NAMALWA (cell line): ENCODE data around the gene USF2.
"Not testable (repeated sequence)": the region's sequence is repeated elsewhere in the genome, so short reads cannot be mapped to it uniquely, and the experiment has no call there.

ENCODE experiments used
- DNase-seq: peaks from one replicate; pipeline ENCODE4 v3.0.0-alpha.2; 2015; ENCODE audit warnings: low spot score

The USF2 gene

GRCh38 chr19:35285465-35285864 lies 16.7 kb downstream of the USF2 start:
- DNase-seq, result not testable (repeated sequence)

- DNase-seq, result not testable (repeated sequence)
Observed at GRCh38 chr19:35286101-35286500, 17.3 kb downstream of the USF2 start.

- DNase-seq, result no peak
Observed at GRCh38 chr19:35287713-35288112, 19.0 kb downstream of the USF2 start.

- no peak for DNase-seq
Observed at GRCh38 chr19:35288331-35288730, 19.6 kb downstream of the USF2 start.

GRCh38 chr19:35288906-35289305 lies 20.1 kb downstream of the USF2 start:
- DNase-seq, result no peak

- DNase-seq, result no peak
Observed at GRCh38 chr19:35290381-35291127, 21.8 kb downstream of the USF2 start.

- DNase-seq, result no peak
Observed at GRCh38 chr19:35291259-35291658, 22.5 kb downstream of the USF2 start.

GRCh38 chr19:35291916-35292315 lies 23.2 kb downstream of the USF2 start, which contains the start of gene MAG:
MAG (plus strand) TSS chr19:35292161; CDS start chr19:35295409, 3,248 bp downstream.
- no peak for DNase-seq

GRCh38 chr19:35292421-35293362 lies 23.9 kb downstream of the USF2 start:
- peak; percentile 36 for DNase-seq

GRCh38 chr19:35293363-35293739 lies 24.6 kb downstream of the USF2 start:
- no peak for DNase-seq

- no peak for DNase-seq
Observed at GRCh38 chr19:35293808-35294207, 25.0 kb downstream of the USF2 start.

- DNase-seq, result no peak
Observed at GRCh38 chr19:35294328-35294727, 25.6 kb downstream of the USF2 start.

- DNase-seq, result no peak
Observed at GRCh38 chr19:35294859-35295791, 26.4 kb downstream of the USF2 start.

- peak; percentile 80 for DNase-seq
Observed at GRCh38 chr19:35295792-35296462, 27.2 kb downstream of the USF2 start.

GRCh38 chr19:35296644-35297514 lies 28.1 kb downstream of the USF2 start:
- peak; percentile 65 for DNase-seq

GRCh38 chr19:35297515-35297848 lies 28.7 kb downstream of the USF2 start:
- DNase-seq, result no peak

GRCh38 chr19:35297922-35298321 lies 29.2 kb downstream of the USF2 start:
- DNase-seq, result no peak

GRCh38 chr19:35298561-35298972 lies 29.8 kb downstream of the USF2 start:
- DNase-seq, result no peak

GRCh38 chr19:35299523-35300338 lies 31.0 kb downstream of the USF2 start:
- DNase-seq, result peak; percentile 63

- DNase-seq, result no peak
Observed at GRCh38 chr19:35300339-35300649, 31.5 kb downstream of the USF2 start.
